Tibial nerve (tissue), 4 donors: ENCODE measurements around the gene TGM2. TPM values are rescaled to one million over a fixed set of nuclear protein-coding genes. Genes with fewer than 3 reads are reported as not detected.

Experiments used
- DNase-seq, 2 donors: peaks; one replicate each; pipeline ENCODE4 v3.0.0-alpha.2; 2019; ENCODE audit warnings: low spot score in 2 of 2
- H3K27ac ChIP-seq, 4 donors: fragments of 200-600 bp; sonication (generic) in 3 of 4; one replicate each; pipeline ENCODE4 v1.5.1; 2017 to 2019; ENCODE audit warnings: mild to moderate bottlenecking in 1 of 4
- H3K27me3 ChIP-seq, 2 donors: fragments of 200-600 bp; sonication (generic) in 1 of 2; one replicate each; pipeline versions ENCODE4 v1.5.1 to v1.6.0; 2017 to 2019
- H3K36me3 ChIP-seq, 3 donors: fragments of 200-600 bp; sonication (generic); one replicate each; pipeline ENCODE4 v1.5.1; 2018 to 2019
- H3K4me1 ChIP-seq, 4 donors: fragments of 200-600 bp; sonication (generic) in 3 of 4; one replicate each; pipeline ENCODE4 v1.5.1; 2017 to 2019
- H3K4me3 ChIP-seq, 4 donors: fragments of 200-600 bp; sonication (generic) in 3 of 4; one replicate each; pipeline ENCODE4 v1.5.1; 2017 to 2019; ENCODE audit warnings: mild to moderate bottlenecking in 1 of 4, moderate library complexity in 1 of 4
- H3K9me3 ChIP-seq, 4 donors: fragments of 200-600 bp; sonication (generic) in 3 of 4; one replicate each; pipeline ENCODE4 v1.5.1; 2017 to 2019
- EP300 ChIP-seq, 2 donors: sonication (generic); formaldehyde crosslinking; IDR thresholded peaks; one replicate each; pipeline ENCODE4 v1.6.1; 2017; ENCODE audit warnings: antibody characterized with exemption in 2 of 2, mild to moderate bottlenecking in 1 of 2
- POLR2A ChIP-seq, 2 donors: fragments of 450-650 bp; IDR thresholded peaks; one replicate each; pipeline ENCODE4 v1.6.1; 2017; ENCODE audit warnings: antibody characterized with exemption in 2 of 2, mild to moderate bottlenecking in 2 of 2, moderate library complexity in 2 of 2
- WGBS, 2 donors: methylation state at CpG; one replicate each; pipeline ENCODE4 v1.1.5; 2018; 5-methylcytosine and 5-hydroxymethylcytosine counted together
- total RNA-seq, 4 donors: library from RNA; depleted of rRNA; stranded (reverse); fragments of >200 nt; gene quantifications; one replicate each; pipeline ENCODE4 v1.1.0, GENCODE V29; 2016
- TF ChIP-seq, protein P1 (sequence below), 5 experiments: fragments of 200-600 bp in 3 of 5; fragments of 450-650 bp in 2 of 5; sonication (generic) in 3 of 5; IDR thresholded peaks; one replicate each; pipeline ENCODE4 v1.5.1; 2016 to 2019; ENCODE audit warnings: antibody characterized with exemption in 5 of 5, mild to moderate bottlenecking in 3 of 5, moderate library complexity in 2 of 5

TGM2 gene
- total RNA-seq, 4 donors from 2014 or later = 17.0 to 87.6 (median 55.8) TPM

DNA sequence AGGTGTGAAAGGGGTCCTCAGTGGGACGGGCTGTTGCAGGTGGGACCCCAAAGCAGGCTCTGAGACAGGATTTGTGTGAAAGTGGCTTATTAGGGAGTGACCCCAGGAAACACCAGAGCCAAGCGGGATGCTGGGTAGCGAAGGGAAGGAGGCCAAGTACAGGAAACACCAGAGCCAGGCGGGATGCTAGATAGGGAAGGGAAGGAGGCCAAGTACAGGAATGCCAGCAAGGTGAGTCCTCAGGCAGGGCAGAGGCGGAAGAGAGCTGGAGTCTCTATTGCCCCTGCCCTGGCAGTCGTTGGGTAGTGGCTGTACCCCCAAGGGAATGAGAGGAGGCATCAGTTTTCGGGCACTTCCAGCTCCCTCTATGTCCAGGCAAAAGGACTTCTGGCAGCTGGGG is 30.5 kb upstream of the TGM2 start:
- no peak for TF ChIP-seq EP300 (IDR thresholded peaks at IDR 0.05)
- TF ChIP-seq POLR2A (IDR thresholded peaks at IDR 0.05) = no peak
- TF ChIP-seq, protein P1, sequence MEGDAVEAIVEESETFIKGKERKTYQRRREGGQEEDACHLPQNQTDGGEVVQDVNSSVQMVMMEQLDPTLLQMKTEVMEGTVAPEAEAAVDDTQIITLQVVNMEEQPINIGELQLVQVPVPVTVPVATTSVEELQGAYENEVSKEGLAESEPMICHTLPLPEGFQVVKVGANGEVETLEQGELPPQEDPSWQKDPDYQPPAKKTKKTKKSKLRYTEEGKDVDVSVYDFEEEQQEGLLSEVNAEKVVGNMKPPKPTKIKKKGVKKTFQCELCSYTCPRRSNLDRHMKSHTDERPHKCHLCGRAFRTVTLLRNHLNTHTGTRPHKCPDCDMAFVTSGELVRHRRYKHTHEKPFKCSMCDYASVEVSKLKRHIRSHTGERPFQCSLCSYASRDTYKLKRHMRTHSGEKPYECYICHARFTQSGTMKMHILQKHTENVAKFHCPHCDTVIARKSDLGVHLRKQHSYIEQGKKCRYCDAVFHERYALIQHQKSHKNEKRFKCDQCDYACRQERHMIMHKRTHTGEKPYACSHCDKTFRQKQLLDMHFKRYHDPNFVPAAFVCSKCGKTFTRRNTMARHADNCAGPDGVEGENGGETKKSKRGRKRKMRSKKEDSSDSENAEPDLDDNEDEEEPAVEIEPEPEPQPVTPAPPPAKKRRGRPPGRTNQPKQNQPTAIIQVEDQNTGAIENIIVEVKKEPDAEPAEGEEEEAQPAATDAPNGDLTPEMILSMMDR (IDR thresholded peaks at IDR 0.05) = no peak
- no peak overlapping the region for H3K4me3 ChIP-seq
- H3K9me3 ChIP-seq = no peaks in the 10 kb centered on the region
- H3K4me1 ChIP-seq = peaks cover 0 to 13% (median 0%) of the 10 kb centered on the region in 4 donors
- no peaks in the 10 kb centered on the region for H3K36me3 ChIP-seq
- DNase-seq = no peak
- H3K27ac ChIP-seq = no peak overlapping the region
- H3K27me3 ChIP-seq = no peaks in the 10 kb centered on the region
- WGBS, 2 donors = 82 to 86% methylated on average over 7 of the region's 7 CpGs

DNA sequence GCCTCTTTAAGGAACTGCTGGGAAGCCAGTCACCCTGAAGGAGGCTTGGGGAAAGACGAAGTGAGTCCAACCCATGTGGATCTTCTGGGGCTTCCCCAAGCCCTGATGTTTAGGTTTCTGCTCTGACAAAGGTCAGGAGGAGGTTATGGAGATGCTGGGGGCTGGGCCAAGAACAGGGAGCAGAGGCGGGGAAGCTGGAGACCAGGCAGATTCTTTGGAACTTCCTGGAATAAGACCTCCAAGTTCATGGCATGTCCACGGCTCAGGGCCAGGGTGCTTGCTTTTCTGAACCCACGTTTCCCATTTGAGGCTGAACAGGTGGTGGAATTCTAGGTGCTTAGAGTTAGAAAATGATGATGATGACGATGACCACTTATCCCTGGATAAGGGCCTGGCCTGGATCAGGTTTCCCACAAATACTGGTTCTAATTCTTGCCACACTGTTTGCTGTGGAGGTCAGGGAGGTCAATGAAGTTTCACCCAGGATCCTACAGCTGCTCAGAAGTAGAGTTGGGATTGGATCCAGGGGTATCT is 30.0 kb upstream of the TGM2 start:
- 75 to 80% methylated on average over 5 of the region's 5 CpGs for WGBS, 2 donors
- no peaks in the 10 kb centered on the region for H3K27me3 ChIP-seq
- H3K4me3 ChIP-seq = no peak overlapping the region
- no peaks in the 10 kb centered on the region for H3K36me3 ChIP-seq
- no peak for DNase-seq
- H3K9me3 ChIP-seq = no peaks in the 10 kb centered on the region
- TF ChIP-seq, protein P1 (IDR thresholded peaks at IDR 0.05) = no peak
- no peak for TF ChIP-seq EP300 (IDR thresholded peaks at IDR 0.05)
- TF ChIP-seq POLR2A (IDR thresholded peaks at IDR 0.05) = no peak
- H3K27ac ChIP-seq = no peak overlapping the region
- H3K4me1 ChIP-seq = peaks cover 0 to 13% (median 0%) of the 10 kb centered on the region in 4 donors

DNA sequence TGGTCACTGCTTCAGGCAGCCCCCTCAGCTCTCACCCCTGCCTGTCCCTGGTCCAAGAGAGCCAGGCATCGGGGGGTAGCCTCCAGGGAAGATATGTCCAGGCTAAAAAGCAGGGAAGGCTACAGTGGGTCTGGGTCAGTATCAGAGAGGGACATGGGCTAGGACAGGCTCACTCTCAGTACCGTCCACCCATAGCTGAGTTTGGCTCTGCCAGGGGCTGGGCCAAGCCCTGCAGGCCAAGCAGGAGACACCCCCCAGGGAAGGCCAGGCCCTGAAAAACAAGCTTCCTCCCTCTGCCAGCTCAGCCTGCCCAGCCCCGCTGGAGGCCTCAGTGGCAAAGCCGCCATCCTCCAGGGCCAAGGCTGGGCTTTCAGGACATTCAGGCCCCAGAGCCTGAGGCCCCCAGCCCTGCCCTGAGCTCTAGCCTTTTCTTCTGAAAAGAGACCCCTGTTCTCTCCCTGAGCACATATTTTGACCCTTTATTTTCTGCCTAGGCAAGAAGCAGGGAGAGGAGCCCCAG is 28.6 kb upstream of the TGM2 start:
- TF ChIP-seq EP300 (IDR thresholded peaks at IDR 0.05) (no peak), POLR2A (IDR thresholded peaks at IDR 0.05) (no peak)
- TF ChIP-seq, protein P1 (IDR thresholded peaks at IDR 0.05) = no peak
- no peaks in the 10 kb centered on the region for H3K27me3 ChIP-seq
- no peak overlapping the region for H3K27ac ChIP-seq
- no peaks in the 10 kb centered on the region for H3K36me3 ChIP-seq
- H3K4me3 ChIP-seq = no peak overlapping the region
- DNase-seq = no peak
- H3K9me3 ChIP-seq = no peaks in the 10 kb centered on the region
- H3K4me1 ChIP-seq = peaks cover 0 to 8% (median 0%) of the 10 kb centered on the region in 4 donors
- WGBS, 2 donors = 86 to 87% methylated on average over 3 to 4 of the region's 4 CpGs

- 87 to 91% methylated on average over 9 of the region's 9 CpGs for whole genome bisulfite sequencing, 2 donors
- DNase-seq = no peak
- Histone ChIP-seq H3K4me1 (peaks cover 0 to 14% (median 0%) of the 10 kb centered on the region in 4 donors), H3K4me3 (no peak overlapping the region), H3K36me3 (no peaks in the 10 kb centered on the region), H3K27me3 (no peaks in the 10 kb centered on the region), H3K9me3 (no peaks in the 10 kb centered on the region), H3K27ac (no peak overlapping the region)
- no peak for TF ChIP-seq EP300 (IDR thresholded peaks at IDR 0.05)
- TF ChIP-seq, protein P1 (IDR thresholded peaks at IDR 0.05) = no peak
- no peak for TF ChIP-seq POLR2A (IDR thresholded peaks at IDR 0.05)
Observed at GRCh38 chr20:38192323-38192885, 27.3 kb upstream of the TGM2 start.

DNA sequence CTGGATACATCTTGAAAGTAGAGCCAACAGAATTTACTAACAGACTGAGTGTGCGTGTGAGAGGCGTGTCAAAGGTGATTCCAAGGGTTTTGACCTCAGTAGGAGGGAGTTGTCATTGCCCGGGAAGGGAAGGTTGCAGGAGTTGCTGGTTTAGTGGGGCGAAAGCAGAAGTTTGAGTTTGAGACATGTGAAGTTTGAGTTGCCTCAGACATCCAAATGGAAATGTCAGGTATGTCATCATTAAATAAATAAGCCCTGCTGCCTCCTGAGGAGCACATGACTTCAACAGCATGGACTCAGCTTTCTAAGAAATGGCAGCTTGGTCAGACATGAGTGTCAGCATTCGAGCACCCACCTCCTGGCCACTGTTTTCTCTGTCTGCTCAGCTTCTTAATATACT is 26.6 kb upstream of the TGM2 start:
- H3K36me3 ChIP-seq = no peaks in the 10 kb centered on the region
- DNase-seq = no peak
- WGBS, 2 donors = 79 to 83% methylated on average over 5 of the region's 5 CpGs
- H3K9me3 ChIP-seq = no peaks in the 10 kb centered on the region
- no peak overlapping the region for H3K27ac ChIP-seq
- TF ChIP-seq, protein P1 (IDR thresholded peaks at IDR 0.05) = no peak
- TF ChIP-seq EP300 (IDR thresholded peaks at IDR 0.05) = no peak
- peaks cover 0 to 11% (median 0%) of the 10 kb centered on the region in 4 donors for H3K4me1 ChIP-seq
- no peak overlapping the region for H3K4me3 ChIP-seq
- no peaks in the 10 kb centered on the region for H3K27me3 ChIP-seq
